Measurements from ENCODE around the gene RAB3IL1. TPM values are rescaled to one million over a fixed set of nuclear protein-coding genes. Genes with fewer than 3 reads are reported as not detected.

The RAB3IL1 gene
- total and polyA plus RNA-seq, 2 of the 13 experiments (the other 11 are each of a cell fraction or from before 2014, with no cell fraction given), result 1.2 to 2.0 TPM

DNA sequence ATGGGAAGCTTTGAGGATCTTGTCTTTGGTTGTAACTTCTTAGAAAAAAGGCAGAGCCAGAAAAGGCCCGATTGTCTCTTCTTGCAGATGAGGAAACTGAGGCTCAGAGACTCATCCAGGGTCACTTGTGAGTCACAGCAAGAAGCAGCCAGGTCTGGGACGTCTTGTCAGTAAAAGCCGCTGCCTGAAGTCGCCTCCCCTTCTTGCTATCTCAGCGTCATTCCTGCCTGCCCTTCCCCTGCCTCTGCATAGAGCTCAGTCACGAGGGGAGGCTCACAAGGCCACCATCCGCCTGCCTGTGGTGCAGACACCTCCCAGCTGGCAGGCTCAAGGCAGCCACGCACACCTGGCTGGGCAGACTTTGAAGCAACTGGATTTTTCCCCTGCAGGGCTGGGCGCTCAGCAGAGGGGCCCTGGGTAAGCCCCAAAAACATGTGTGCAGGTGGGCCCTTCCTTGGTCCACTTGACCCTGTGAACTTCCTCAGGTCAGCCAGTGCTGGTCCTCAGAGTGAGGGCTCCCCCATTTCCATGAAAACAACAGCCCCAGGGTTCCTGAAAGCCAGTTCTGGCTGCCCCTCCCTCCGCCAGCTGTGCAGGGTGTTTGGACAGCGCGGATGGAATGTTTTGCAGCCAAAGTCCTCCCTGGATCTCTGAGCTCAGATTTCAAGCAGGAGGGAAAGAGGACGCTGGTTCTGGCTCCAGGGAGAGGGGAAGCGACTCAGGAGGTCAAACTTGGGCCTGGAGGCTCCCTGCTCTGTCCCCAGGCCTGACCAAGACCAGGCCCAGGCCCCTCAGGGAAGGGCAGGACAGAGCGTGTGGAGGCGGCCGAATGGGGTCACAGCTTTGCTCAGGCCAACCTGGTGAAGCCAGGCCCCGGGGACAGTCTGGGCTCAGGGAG is 6.0 kb upstream of the RAB3IL1 start (continued):
- TF ChIP-seq, protein P1, sequence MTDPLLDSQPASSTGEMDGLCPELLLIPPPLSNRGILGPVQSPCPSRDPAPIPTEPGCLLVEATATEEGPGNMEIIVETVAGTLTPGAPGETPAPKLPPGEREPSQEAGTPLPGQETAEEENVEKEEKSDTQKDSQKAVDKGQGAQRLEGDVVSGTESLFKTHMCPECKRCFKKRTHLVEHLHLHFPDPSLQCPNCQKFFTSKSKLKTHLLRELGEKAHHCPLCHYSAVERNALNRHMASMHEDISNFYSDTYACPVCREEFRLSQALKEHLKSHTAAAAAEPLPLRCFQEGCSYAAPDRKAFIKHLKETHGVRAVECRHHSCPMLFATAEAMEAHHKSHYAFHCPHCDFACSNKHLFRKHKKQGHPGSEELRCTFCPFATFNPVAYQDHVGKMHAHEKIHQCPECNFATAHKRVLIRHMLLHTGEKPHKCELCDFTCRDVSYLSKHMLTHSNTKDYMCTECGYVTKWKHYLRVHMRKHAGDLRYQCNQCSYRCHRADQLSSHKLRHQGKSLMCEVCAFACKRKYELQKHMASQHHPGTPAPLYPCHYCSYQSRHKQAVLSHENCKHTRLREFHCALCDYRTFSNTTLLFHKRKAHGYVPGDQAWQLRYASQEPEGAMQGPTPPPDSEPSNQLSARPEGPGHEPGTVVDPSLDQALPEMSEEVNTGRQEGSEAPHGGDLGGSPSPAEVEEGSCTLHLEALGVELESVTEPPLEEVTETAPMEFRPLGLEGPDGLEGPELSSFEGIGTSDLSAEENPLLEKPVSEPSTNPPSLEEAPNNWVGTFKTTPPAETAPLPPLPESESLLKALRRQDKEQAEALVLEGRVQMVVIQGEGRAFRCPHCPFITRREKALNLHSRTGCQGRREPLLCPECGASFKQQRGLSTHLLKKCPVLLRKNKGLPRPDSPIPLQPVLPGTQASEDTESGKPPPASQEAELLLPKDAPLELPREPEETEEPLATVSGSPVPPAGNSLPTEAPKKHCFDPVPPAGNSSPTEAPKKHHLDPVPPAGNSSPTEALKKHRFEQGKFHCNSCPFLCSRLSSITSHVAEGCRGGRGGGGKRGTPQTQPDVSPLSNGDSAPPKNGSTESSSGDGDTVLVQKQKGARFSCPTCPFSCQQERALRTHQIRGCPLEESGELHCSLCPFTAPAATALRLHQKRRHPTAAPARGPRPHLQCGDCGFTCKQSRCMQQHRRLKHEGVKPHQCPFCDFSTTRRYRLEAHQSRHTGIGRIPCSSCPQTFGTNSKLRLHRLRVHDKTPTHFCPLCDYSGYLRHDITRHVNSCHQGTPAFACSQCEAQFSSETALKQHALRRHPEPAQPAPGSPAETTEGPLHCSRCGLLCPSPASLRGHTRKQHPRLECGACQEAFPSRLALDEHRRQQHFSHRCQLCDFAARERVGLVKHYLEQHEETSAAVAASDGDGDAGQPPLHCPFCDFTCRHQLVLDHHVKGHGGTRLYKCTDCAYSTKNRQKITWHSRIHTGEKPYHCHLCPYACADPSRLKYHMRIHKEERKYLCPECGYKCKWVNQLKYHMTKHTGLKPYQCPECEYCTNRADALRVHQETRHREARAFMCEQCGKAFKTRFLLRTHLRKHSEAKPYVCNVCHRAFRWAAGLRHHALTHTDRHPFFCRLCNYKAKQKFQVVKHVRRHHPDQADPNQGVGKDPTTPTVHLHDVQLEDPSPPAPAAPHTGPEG (CRISPR knock-in tag; IDR thresholded peaks at IDR 0.05), result no peak; the same call in 1 of the 2 replicates
- TF ChIP-seq, protein P2, sequence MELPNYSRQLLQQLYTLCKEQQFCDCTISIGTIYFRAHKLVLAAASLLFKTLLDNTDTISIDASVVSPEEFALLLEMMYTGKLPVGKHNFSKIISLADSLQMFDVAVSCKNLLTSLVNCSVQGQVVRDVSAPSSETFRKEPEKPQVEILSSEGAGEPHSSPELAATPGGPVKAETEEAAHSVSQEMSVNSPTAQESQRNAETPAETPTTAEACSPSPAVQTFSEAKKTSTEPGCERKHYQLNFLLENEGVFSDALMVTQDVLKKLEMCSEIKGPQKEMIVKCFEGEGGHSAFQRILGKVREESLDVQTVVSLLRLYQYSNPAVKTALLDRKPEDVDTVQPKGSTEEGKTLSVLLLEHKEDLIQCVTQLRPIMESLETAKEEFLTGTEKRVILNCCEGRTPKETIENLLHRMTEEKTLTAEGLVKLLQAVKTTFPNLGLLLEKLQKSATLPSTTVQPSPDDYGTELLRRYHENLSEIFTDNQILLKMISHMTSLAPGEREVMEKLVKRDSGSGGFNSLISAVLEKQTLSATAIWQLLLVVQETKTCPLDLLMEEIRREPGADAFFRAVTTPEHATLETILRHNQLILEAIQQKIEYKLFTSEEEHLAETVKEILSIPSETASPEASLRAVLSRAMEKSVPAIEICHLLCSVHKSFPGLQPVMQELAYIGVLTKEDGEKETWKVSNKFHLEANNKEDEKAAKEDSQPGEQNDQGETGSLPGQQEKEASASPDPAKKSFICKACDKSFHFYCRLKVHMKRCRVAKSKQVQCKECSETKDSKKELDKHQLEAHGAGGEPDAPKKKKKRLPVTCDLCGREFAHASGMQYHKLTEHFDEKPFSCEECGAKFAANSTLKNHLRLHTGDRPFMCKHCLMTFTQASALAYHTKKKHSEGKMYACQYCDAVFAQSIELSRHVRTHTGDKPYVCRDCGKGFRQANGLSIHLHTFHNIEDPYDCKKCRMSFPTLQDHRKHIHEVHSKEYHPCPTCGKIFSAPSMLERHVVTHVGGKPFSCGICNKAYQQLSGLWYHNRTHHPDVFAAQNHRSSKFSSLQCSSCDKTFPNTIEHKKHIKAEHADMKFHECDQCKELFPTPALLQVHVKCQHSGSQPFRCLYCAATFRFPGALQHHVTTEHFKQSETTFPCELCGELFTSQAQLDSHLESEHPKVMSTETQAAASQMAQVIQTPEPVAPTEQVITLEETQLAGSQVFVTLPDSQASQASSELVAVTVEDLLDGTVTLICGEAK (IDR thresholded peaks at IDR 0.05), result no peak
- TF ChIP-seq, protein P2 (CRISPR knock-in tag; IDR thresholded peaks at IDR 0.05), result peak; percentile 41; the same call in 1 of the 2 replicates
- TF ChIP-seq ZNF460 (CRISPR knock-in tag; IDR thresholded peaks at IDR 0.05; ENCODE audit: borderline replicate concordance), result peak; percentile 43; the same call in 1 of the 2 replicates
- TF ChIP-seq, protein P3, sequence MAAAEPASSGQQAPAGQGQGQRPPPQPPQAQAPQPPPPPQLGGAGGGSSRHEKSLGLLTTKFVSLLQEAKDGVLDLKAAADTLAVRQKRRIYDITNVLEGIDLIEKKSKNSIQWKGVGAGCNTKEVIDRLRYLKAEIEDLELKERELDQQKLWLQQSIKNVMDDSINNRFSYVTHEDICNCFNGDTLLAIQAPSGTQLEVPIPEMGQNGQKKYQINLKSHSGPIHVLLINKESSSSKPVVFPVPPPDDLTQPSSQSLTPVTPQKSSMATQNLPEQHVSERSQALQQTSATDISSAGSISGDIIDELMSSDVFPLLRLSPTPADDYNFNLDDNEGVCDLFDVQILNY (CRISPR knock-in tag; conservative IDR thresholded peaks at IDR 0.05), result no peak
- 0 out of 2 replicates have a peak, but pooled peaks have one; percentile 66 for TF ChIP-seq ZNF274 (CRISPR knock-in tag; IDR thresholded peaks at IDR 0.05)
- TF ChIP-seq ZNF44 (CRISPR knock-in tag; IDR thresholded peaks at IDR 0.05), result no peak
- TF ChIP-seq, protein P4, sequence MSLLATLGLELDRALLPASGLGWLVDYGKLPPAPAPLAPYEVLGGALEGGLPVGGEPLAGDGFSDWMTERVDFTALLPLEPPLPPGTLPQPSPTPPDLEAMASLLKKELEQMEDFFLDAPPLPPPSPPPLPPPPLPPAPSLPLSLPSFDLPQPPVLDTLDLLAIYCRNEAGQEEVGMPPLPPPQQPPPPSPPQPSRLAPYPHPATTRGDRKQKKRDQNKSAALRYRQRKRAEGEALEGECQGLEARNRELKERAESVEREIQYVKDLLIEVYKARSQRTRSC (CRISPR knock-in tag; IDR thresholded peaks at IDR 0.05; ENCODE audit: low read depth), result no peak
- TF ChIP-seq KLF13 (CRISPR knock-in tag; IDR thresholded peaks at IDR 0.05), result no peak
- TF ChIP-seq ELF1 (CRISPR knock-in tag; IDR thresholded peaks at IDR 0.05), result peak; percentile 57; the same call in 1 of the 2 replicates
- TF ChIP-seq MIXL1 (CRISPR knock-in tag; IDR thresholded peaks at IDR 0.05), result no peak
- 0 out of 2 replicates have a peak, but pooled peaks have one; percentile 21 for TF ChIP-seq ZMYM2 (CRISPR knock-in tag; IDR thresholded peaks at IDR 0.05)
